Mucosa of stomach (tissue), 1 donor: ENCODE results near the gene ACSS1.

ENCODE experiments used
- H3K27me3 ChIP-seq: one replicate; pipeline ENCODE4 v1.7.0; 2013; ENCODE audit warnings: mild to moderate bottlenecking, low read length; ENCODE audit not compliant: control insufficient read depth, insufficient read depth
- H3K36me3 ChIP-seq: one replicate; pipeline ENCODE4 v1.7.0; 2013; ENCODE audit warnings: low read length; ENCODE audit not compliant: control insufficient read depth, insufficient read depth
- H3K4me1 ChIP-seq: one replicate; pipeline ENCODE4 v1.7.0; 2013; ENCODE audit warnings: mild to moderate bottlenecking, low read length; ENCODE audit not compliant: control insufficient read depth, insufficient read depth
- H3K4me3 ChIP-seq: one replicate; pipeline ENCODE4 v1.7.0; 2013; ENCODE audit warnings: low read length
- H3K9ac ChIP-seq: one replicate; pipeline ENCODE4 v1.7.0; 2013; ENCODE audit warnings: mild to moderate bottlenecking, low read length, moderate library complexity
- H3K9me3 ChIP-seq: one replicate; pipeline ENCODE4 v1.7.0; 2013; ENCODE audit warnings: mild to moderate bottlenecking, low read length, moderate library complexity; ENCODE audit not compliant: control insufficient read depth
- donor health status: Pancreatic carcinoma.

The ACSS1 gene

DNA sequence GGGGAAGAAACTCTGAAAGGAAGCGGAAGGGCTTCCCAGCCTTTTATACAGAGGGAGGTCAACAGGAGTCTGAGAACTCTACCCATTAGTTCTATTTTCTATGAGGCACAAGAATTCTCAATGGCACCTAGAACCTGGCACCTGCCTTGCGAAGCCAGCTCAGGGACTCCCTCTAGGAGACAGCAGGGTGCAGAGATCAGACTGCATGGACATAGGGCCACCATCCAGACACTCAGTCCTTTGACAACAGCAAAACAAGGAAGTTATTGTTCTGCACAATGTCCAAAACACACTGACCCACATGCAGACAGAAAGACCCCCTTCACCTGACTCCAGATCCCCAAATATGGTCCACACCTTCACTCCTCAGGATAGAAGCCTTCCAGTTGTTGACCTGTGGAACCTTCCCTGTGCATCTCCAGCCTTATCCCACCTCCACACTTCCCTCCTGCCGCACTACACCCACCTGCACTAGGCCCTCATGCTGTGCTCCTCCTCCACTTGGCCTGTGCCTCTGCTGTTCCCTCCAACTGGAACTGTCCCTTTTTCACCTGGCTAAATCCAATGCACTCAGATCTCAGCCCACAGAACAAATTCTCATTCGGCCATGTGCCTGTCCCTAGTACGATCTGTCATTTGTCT is 27.8 kb downstream of the ACSS1 start:
- Histone ChIP-seq H3K27me3 (no peaks in the 10 kb centered on the region), H3K4me3 (no peak overlapping the region), H3K9ac (no peak overlapping the region), H3K36me3 (no peaks in the 10 kb centered on the region), H3K4me1 (peaks cover 29% of the 10 kb centered on the region), H3K9me3 (no peaks in the 10 kb centered on the region)

GRCh38 chr20:25025986-25026605 is 31.8 kb downstream of the ACSS1 start:
- H3K27me3 ChIP-seq: no peaks in the 10 kb centered on the region
- peaks cover 21% of the 10 kb centered on the region for H3K4me1 ChIP-seq
- H3K36me3 ChIP-seq: no peaks in the 10 kb centered on the region
- H3K9ac ChIP-seq: no peak overlapping the region
- no peak overlapping the region for H3K4me3 ChIP-seq
- no peaks in the 10 kb centered on the region for H3K9me3 ChIP-seq

DNA sequence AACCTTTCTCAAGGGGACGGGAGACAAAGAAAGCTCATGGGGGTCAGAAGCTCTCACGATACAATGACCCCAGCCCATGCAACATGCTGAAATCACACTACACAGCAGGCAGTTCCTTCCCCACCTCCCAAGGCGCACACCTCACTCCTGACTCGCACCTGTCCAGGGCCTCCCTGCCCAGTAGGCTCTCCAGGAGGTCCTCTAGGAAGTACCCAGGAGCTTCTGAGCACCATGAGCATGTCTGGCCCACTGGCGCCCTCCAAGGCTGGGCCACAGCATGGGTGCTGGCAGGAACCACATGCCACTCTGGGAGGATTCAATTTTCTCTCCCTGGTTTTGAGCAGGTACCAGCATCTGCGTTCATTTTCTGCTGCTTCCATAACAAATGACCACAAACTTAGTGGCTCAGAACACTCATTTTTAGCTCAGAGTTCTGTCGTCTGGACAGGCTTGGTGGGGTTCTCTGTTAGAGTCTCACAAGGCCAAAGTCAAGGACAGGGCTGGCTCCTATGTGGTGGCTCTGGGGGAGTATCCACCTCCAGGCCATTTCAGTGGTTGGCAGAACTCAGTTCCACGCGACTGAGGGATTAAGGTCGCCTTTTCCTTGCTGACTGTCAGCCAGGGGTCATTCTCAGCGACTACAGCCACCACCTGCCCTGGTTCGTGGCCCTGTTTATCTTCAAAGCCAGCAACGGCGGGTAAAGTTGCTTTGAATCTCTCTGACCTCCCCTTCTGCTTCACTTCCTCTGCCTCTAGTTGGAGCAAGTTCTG is 32.7 kb downstream of the ACSS1 start:
- Histone ChIP-seq H3K9me3 (no peaks in the 10 kb centered on the region), H3K4me1 (peaks cover 27% of the 10 kb centered on the region), H3K9ac (no peak overlapping the region), H3K4me3 (no peak overlapping the region), H3K36me3 (no peaks in the 10 kb centered on the region), H3K27me3 (no peaks in the 10 kb centered on the region)

DNA sequence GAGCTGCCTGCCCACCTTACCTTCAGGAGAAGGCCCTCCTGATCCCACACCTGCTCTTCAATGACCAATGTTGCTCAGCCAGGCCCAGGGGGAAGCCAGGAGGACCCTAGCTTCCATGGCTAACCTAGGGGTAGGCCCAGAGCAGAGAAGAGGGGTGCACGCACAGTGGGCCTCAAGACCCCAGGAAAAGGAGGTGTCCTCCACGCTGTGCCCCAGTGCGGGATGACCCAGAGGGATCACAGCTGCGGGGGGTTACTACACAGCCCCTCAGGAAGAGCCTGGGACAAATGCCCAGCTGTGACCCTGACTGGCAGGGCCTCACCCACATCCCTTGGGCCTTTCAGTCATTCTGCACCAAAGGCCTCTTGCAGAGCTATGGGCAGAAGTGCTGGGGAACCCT is 33.8 kb downstream of the ACSS1 start:
- Histone ChIP-seq H3K9me3 (no peaks in the 10 kb centered on the region), H3K4me3 (no peak overlapping the region), H3K4me1 (peaks cover 38% of the 10 kb centered on the region), H3K9ac (no peak overlapping the region), H3K27me3 (no peaks in the 10 kb centered on the region), H3K36me3 (no peaks in the 10 kb centered on the region)

DNA sequence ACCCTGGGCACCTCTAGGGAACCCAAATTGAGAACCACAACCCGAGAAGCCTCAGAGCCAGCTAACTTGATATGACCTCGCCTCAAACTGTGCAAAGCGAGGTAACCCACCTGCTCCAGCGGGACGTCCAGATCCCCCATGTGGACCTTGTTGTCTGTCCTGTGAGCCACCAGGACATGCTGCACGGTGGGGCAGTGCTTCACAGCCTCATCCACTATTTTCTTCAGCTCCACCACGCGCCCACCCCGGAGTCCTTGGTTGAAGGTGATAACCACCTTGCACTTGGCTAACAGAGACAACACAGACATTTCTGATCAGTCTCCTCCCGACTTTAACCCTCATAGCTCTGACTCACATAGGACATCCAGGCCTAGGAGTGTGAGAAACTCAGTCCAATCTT is 34.6 kb downstream of the ACSS1 start:
- Histone ChIP-seq H3K4me1 (peaks cover 46% of the 10 kb centered on the region), H3K9ac (no peak overlapping the region)

GRCh38 chr20:25022680-25023079 is 35.3 kb downstream of the ACSS1 start:
- Histone ChIP-seq H3K4me1 (peaks cover 52% of the 10 kb centered on the region), H3K36me3 (no peaks in the 10 kb centered on the region), H3K27me3 (no peaks in the 10 kb centered on the region), H3K9me3 (no peaks in the 10 kb centered on the region), H3K9ac (no peak overlapping the region), H3K4me3 (no peak overlapping the region)

More for the DNA sequence above, 34.6 kb downstream of the ACSS1 start:
- no peaks in the 10 kb centered on the region for H3K36me3 ChIP-seq
- H3K27me3 ChIP-seq: no peaks in the 10 kb centered on the region
- no peaks in the 10 kb centered on the region for H3K9me3 ChIP-seq
- no peak overlapping the region for H3K4me3 ChIP-seq

GRCh38 chr20:25021336-25021735 is 36.6 kb downstream of the ACSS1 start:
- Histone ChIP-seq H3K4me1 (peaks cover 63% of the 10 kb centered on the region), H3K36me3 (no peaks in the 10 kb centered on the region), H3K9me3 (no peaks in the 10 kb centered on the region), H3K27me3 (no peaks in the 10 kb centered on the region), H3K4me3 (no peak overlapping the region), H3K9ac (no peak overlapping the region)

DNA sequence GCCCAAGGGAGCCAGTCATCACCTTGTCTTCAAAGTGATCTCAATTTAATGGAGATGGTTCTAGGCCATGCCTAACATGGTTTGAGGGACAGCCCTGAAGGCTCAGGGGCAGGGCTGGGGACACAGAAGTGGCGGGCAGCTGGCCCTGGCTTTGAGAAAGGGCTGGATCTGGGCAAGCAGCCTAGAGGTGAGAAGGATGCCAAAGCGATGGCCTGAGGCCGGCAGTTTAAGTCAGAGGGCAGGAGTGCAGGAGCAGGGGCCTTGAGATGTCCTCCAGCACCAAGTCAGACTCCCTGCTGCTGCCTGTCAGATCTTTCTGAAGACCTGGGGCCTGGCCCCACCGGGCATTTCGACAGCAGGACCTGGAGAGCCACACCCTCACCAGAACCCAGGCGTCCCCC is 37.0 kb downstream of the ACSS1 start:
- H3K4me3 ChIP-seq: no peak overlapping the region
- no peaks in the 10 kb centered on the region for H3K36me3 ChIP-seq
- peaks cover 63% of the 10 kb centered on the region for H3K4me1 ChIP-seq
- H3K9me3 ChIP-seq: no peaks in the 10 kb centered on the region
- no peaks in the 10 kb centered on the region for H3K27me3 ChIP-seq
- no peak overlapping the region for H3K9ac ChIP-seq

GRCh38 chr20:25020345-25020744 is 37.6 kb downstream of the ACSS1 start:
- H3K4me1 ChIP-seq: peaks cover 63% of the 10 kb centered on the region
- H3K27me3 ChIP-seq: no peaks in the 10 kb centered on the region
- H3K9ac ChIP-seq: no peak overlapping the region
- H3K4me3 ChIP-seq: no peak overlapping the region
- H3K36me3 ChIP-seq: no peaks in the 10 kb centered on the region
- H3K9me3 ChIP-seq: no peaks in the 10 kb centered on the region

DNA sequence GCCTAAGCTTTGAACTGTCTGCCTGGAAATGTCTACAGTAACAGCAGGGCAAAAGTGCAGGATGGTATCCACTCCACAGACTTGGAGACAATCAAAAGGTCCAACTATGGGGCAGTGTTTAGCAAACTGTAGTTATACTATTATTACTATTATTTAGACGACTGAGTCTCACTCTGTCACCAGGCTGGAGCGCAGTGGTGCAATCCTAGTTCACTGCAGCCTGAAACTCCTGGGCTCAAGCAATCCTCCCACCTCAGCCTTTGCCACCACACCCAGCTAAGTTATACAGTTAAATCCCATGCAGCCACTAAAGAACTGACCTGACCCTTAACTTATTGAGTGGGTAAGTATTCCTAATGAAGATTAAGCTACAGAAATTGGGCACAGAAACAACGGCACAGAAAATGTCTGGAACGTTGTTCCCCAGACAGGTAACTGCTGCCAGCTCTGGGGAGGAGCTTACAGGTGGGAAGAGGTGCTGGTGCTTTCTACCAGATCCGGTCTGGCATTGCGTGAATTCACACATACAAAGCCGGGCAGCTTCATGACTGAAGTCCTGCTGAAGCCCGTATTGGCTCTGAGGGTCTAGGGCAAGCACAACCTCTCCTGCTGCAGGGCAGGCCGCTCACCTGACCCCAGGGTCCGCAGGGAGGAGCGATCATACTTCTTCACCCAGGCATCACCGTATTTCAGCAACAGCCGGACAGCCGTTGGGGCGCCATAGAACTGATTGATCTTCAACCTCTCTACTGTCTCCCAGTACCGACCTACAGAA is 38.4 kb downstream of the ACSS1 start:
- H3K9ac ChIP-seq: no peak overlapping the region
- H3K9me3 ChIP-seq: no peaks in the 10 kb centered on the region
- peaks cover 63% of the 10 kb centered on the region for H3K4me1 ChIP-seq
- H3K27me3 ChIP-seq: no peaks in the 10 kb centered on the region
- H3K4me3 ChIP-seq: no peak overlapping the region
- H3K36me3 ChIP-seq: no peaks in the 10 kb centered on the region

DNA sequence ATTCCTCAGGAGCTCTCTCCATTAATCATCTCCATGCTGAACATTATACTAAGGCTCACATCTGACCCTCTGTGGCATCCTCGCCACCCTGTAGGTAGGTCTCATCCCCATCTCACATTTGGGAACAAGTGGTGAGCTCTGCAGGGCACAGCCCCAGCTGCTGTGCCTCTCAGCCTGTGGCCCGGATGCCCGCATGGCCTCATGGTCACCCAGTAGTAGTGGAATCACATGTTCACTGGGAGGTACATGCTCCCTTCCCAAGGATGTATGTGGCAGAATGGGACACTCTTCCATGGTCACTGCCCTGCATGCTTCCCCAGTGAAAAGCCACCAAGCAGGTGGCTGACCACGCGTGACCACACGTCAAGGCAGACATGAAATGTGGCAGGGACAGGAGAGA is 39.1 kb downstream of the ACSS1 start:
- Histone ChIP-seq H3K4me1 (peaks cover 59% of the 10 kb centered on the region), H3K27me3 (no peaks in the 10 kb centered on the region), H3K9ac (no peak overlapping the region), H3K36me3 (no peaks in the 10 kb centered on the region), H3K4me3 (no peak overlapping the region), H3K9me3 (no peaks in the 10 kb centered on the region)

DNA sequence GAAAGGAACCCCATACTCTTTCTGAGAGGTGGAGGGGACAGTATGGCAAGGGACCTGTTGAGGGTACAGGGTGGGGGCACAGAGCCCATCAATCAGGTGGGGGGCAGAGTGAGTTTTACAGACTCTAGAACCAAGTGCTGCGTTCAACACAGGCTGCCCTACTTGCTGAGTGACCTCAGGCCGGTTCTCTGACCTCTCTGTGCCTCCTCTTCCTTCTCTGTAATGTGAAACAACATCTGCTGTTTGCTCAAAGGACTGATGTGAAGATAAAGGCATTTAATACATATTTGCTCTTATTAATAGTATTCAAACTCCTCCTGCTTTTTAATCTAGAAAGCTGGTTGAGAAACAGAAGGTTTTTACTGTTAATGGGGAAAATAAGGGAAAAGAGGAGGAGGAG is 39.5 kb downstream of the ACSS1 start:
- no peak overlapping the region for H3K9ac ChIP-seq
- peaks cover 55% of the 10 kb centered on the region for H3K4me1 ChIP-seq

More for the DNA sequence above, 39.5 kb downstream of the ACSS1 start:
- Histone ChIP-seq H3K27me3 (no peaks in the 10 kb centered on the region), H3K36me3 (no peaks in the 10 kb centered on the region), H3K4me3 (no peak overlapping the region), H3K9me3 (no peaks in the 10 kb centered on the region)
